ENCODE data around the gene KIAA0513. TPM values are rescaled to one million over a fixed set of nuclear protein-coding genes. Genes with fewer than 3 reads are reported as not detected.
A peak's percentile ranks its signal among the peaks of the same experiment; 100 is the strongest.

The KIAA0513 gene
- total and polyA plus RNA-seq, 2 of the 13 experiments (the other 11 are each of a cell fraction or from before 2014, with no cell fraction given) = 1.8 TPM

- TF ChIP-seq GPBP1L1 (CRISPR knock-in tag; IDR thresholded peaks at IDR 0.05) = no peak
- peak; percentile 80; the same call in 1 of the 2 replicates for TF ChIP-seq TFDP1 (CRISPR knock-in tag; IDR thresholded peaks at IDR 0.05; ENCODE audit: borderline replicate concordance)
- no peak for TF ChIP-seq PRPF4 (IDR thresholded peaks at IDR 0.05; ENCODE audit: low read depth, low read length, poor library complexity, severe bottlenecking)
- TF ChIP-seq PHF20 (CRISPR knock-in tag; IDR thresholded peaks at IDR 0.05) = no peak
- TF ChIP-seq MNT (IDR thresholded peaks at IDR 0.05) = peak; percentile 43; the same call in 1 of the 2 replicates
- no peak for TF ChIP-seq NFKBIZ (CRISPR knock-in tag; IDR thresholded peaks at IDR 0.05)
- no peak for TF ChIP-seq FOSL1 (CRISPR knock-in tag; IDR thresholded peaks at IDR 0.05; ENCODE audit: borderline replicate concordance)
- TF ChIP-seq ZNF605 (CRISPR knock-in tag; IDR thresholded peaks at IDR 0.05) = peak; percentile 97
- no peak for TF ChIP-seq KLF11 (CRISPR knock-in tag; IDR thresholded peaks at IDR 0.05)
- no peak for TF ChIP-seq ZNF562 (CRISPR knock-in tag; IDR thresholded peaks at IDR 0.05; ENCODE audit: borderline replicate concordance)
- no peak; the same call in 1 of the 2 replicates for TF ChIP-seq ZKSCAN5 (CRISPR knock-in tag; IDR thresholded peaks at IDR 0.05)
- TF ChIP-seq PRDM15 (CRISPR knock-in tag; IDR thresholded peaks at IDR 0.05) = no peak
- no peak for TF ChIP-seq MEIS2 (CRISPR knock-in tag; IDR thresholded peaks at IDR 0.05)
- TF ChIP-seq ZNF253 (CRISPR knock-in tag; IDR thresholded peaks at IDR 0.05; ENCODE audit: borderline replicate concordance) = peak; percentile 91; the same call in 1 of the 2 replicates
- TF ChIP-seq SNAPC4 (CRISPR knock-in tag; IDR thresholded peaks at IDR 0.05) = 0 out of 2 replicates have a peak, but pooled peaks have one; percentile 54
- TF ChIP-seq MAFK (conservative IDR thresholded peaks at IDR 0.05 in 1 of 2, IDR thresholded peaks at IDR 0.05 in 1 of 2; ENCODE audit: low read length in 2 of 2) = no peak
Measured at GRCh38 chr16:85055493-85056210, 28.1 kb downstream of the KIAA0513 start (continued).

Data from HepG2 (cell line).